Suprapubic skin (tissue), 4 donors: ENCODE data around the gene NENF. TPM values are rescaled to one million over a fixed set of nuclear protein-coding genes. Genes with fewer than 3 reads are reported as not detected.

Experiments
- DNase-seq, 2 donors: peaks; one replicate each; pipeline ENCODE4 v3.0.0-alpha.2; 2019; ENCODE audit warnings: low spot score in 2 of 2
- H3K27ac ChIP-seq: fragments of 200-600 bp; sonication (generic); one replicate; pipeline ENCODE4 v1.5.1; 2019
- H3K27me3 ChIP-seq: fragments of 200-600 bp; sonication (generic); one replicate; pipeline ENCODE4 v1.5.1; 2019
- H3K36me3 ChIP-seq: fragments of 200-600 bp; sonication (generic); one replicate; pipeline ENCODE4 v1.5.1; 2019
- H3K4me1 ChIP-seq: fragments of 200-600 bp; sonication (generic); one replicate; pipeline ENCODE4 v1.5.1; 2019
- H3K4me3 ChIP-seq: fragments of 200-600 bp; sonication (generic); one replicate; pipeline ENCODE4 v1.5.1; 2019; ENCODE audit warnings: mild to moderate bottlenecking
- H3K9me3 ChIP-seq: fragments of 200-600 bp; sonication (generic); one replicate; pipeline ENCODE4 v1.5.1; 2019
- EP300 ChIP-seq: sonication (generic); formaldehyde crosslinking; IDR thresholded peaks from one replicate; pipeline ENCODE4 v1.6.1; 2017; ENCODE audit warnings: antibody characterized with exemption
- POLR2A ChIP-seq, 2 donors: fragments of 450-650 bp; IDR thresholded peaks; one replicate each; pipeline ENCODE4 v1.6.1; 2017; ENCODE audit warnings: antibody characterized with exemption in 2 of 2, mild to moderate bottlenecking in 2 of 2, moderate library complexity in 2 of 2
- POLR2AphosphoS5 ChIP-seq, 3 donors: sonication (generic); formaldehyde crosslinking; IDR thresholded peaks; one replicate each; pipeline ENCODE4 v1.6.1; 2017; ENCODE audit warnings: antibody characterized with exemption in 3 of 3
- whole genome bisulfite sequencing: methylation state at CpG from one replicate; pipeline ENCODE4 v1.1.5; 2018; 5-methylcytosine and 5-hydroxymethylcytosine counted together
- total RNA-seq, 4 donors: library from RNA; depleted of rRNA; stranded (reverse); fragments of >200 nt; gene quantifications; one replicate each; pipeline ENCODE4 v1.1.0, GENCODE V29; 2016
- TF ChIP-seq, protein P1 (sequence below), 2 donors: fragments of 200-600 bp in 1 of 2; fragments of 450-650 bp in 1 of 2; sonication (generic) in 1 of 2; IDR thresholded peaks; one replicate each; pipeline ENCODE4 v1.5.1; 2016 to 2019; ENCODE audit warnings: antibody characterized with exemption in 2 of 2, mild to moderate bottlenecking in 1 of 2, moderate library complexity in 1 of 2

The NENF gene
- total RNA-seq, 4 donors from 2014 or later, result 60.6 to 104 (median 87.4) TPM

DNA sequence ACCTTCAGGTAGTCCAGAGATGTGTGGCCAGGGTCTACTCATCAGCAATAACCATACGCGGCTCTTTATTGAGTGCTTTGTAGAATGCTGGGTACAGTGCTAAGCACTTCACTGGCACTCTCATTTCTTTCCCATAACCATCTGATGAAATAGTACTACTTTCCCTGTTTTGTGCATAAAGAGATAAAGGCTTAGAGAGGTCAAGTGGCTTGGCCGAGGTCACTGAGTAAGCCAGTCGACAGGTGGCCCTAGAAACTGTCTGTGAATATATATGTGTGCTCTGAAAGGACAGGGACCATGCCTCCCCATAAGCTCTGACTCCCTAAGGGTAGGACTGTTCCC is 52.8 kb downstream of the NENF start:
- DNase-seq, result no peak
- Histone ChIP-seq H3K9me3 (no peaks in the 10 kb centered on the region), H3K36me3 (no peaks in the 10 kb centered on the region), H3K4me3 (no peak overlapping the region), H3K4me1 (peaks cover 15% of the 10 kb centered on the region), H3K27ac (no peak overlapping the region), H3K27me3 (no peaks in the 10 kb centered on the region)
- no peak for TF ChIP-seq POLR2AphosphoS5 (IDR thresholded peaks at IDR 0.05)
- no peak for TF ChIP-seq EP300
- TF ChIP-seq, protein P1, sequence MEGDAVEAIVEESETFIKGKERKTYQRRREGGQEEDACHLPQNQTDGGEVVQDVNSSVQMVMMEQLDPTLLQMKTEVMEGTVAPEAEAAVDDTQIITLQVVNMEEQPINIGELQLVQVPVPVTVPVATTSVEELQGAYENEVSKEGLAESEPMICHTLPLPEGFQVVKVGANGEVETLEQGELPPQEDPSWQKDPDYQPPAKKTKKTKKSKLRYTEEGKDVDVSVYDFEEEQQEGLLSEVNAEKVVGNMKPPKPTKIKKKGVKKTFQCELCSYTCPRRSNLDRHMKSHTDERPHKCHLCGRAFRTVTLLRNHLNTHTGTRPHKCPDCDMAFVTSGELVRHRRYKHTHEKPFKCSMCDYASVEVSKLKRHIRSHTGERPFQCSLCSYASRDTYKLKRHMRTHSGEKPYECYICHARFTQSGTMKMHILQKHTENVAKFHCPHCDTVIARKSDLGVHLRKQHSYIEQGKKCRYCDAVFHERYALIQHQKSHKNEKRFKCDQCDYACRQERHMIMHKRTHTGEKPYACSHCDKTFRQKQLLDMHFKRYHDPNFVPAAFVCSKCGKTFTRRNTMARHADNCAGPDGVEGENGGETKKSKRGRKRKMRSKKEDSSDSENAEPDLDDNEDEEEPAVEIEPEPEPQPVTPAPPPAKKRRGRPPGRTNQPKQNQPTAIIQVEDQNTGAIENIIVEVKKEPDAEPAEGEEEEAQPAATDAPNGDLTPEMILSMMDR (IDR thresholded peaks at IDR 0.05), result no peak
- no peak for TF ChIP-seq POLR2A (IDR thresholded peaks at IDR 0.05)
- 85% methylated on average over 4 of the region's 4 CpGs for WGBS

DNA sequence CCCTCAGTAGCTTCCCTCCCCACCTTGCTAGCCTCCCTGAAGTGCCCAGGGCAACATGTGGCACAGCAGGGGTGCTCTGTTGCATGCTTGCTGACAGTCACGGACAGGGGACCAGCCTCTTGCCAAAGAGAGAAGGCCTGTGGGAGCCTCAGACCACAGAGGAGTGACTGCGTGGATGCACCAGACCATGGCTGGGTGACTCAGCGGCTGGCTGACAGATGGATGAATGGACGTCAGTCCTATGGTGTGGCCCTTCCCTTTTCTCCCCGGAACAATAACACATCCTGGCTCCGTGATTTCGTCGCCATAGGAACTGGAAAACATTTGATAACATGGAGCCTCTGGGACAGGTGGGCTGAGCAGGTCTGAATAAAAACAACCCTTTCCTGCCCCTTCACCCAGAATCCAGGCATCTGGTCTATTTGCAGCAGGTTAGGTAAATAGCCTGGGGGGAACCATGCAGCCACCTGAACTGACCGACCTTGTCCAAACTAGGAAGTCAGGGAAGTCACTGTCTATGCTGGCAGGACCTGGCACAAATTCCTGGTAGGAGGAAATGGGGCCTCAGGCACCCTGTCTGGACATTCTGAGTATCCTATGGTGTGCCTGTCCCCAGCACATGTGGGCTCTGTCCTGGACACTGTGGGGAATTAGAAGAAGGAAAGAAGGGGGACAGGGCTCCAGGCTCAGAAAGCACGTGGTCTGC is 53.3 kb downstream of the NENF start:
- Histone ChIP-seq H3K4me1 (peaks cover 15% of the 10 kb centered on the region), H3K4me3 (no peak overlapping the region), H3K27me3 (no peaks in the 10 kb centered on the region), H3K27ac (no peak overlapping the region), H3K36me3 (no peaks in the 10 kb centered on the region), H3K9me3 (no peaks in the 10 kb centered on the region)
- 47% methylated on average over 6 of the region's 10 CpGs for WGBS
- TF ChIP-seq POLR2A (IDR thresholded peaks at IDR 0.05) (no peak), POLR2AphosphoS5 (IDR thresholded peaks at IDR 0.05) (no peak), EP300 (no peak)
- TF ChIP-seq, protein P1 (IDR thresholded peaks at IDR 0.05), result no peak
- peak in 1 of 2 donors; percentile 85 for DNase-seq

GRCh38 chr1:212486619-212486975 is 53.9 kb downstream of the NENF start:
- Histone ChIP-seq H3K36me3 (no peaks in the 10 kb centered on the region), H3K4me1 (peaks cover 15% of the 10 kb centered on the region), H3K9me3 (no peaks in the 10 kb centered on the region), H3K27me3 (no peaks in the 10 kb centered on the region), H3K4me3 (no peak overlapping the region), H3K27ac (no peak overlapping the region)
- 96% methylated on average over 4 of the region's 4 CpGs for WGBS
- DNase-seq, result peak in 1 of 2 donors; percentile 33
- no peak for TF ChIP-seq EP300

DNA sequence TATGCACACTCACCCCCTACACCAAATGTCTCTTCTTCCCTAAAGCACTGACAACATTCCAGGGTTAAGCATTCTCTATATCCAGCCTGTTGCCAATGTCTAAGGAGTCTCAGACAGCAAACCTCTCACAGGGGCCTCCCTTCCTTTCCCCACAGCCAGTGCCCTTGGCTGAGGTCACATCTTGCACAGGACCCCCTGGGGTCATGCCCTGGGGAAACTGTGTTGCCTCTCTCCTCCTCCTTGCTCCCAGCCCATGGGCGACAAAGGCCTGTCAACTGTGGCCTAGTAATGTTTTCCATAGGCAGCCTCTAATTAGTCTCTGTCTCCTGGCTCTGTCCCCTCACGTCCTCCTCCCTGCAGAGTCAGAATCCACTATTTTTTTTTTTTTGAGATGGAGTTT is 54.6 kb downstream of the NENF start:
- H3K4me1 ChIP-seq, result peaks cover 14% of the 10 kb centered on the region
- TF ChIP-seq EP300 (no peak), POLR2A (IDR thresholded peaks at IDR 0.05) (no peak), POLR2AphosphoS5 (IDR thresholded peaks at IDR 0.05) (no peak)
- TF ChIP-seq, protein P1 (IDR thresholded peaks at IDR 0.05), result no peak
- no peak for DNase-seq
- no peaks in the 10 kb centered on the region for H3K9me3 ChIP-seq
- 91% methylated on average over 2 of the region's 2 CpGs for WGBS
- H3K36me3 ChIP-seq, result no peaks in the 10 kb centered on the region
- H3K4me3 ChIP-seq, result no peak overlapping the region
- H3K27me3 ChIP-seq, result no peaks in the 10 kb centered on the region
- H3K27ac ChIP-seq, result no peak overlapping the region

DNA sequence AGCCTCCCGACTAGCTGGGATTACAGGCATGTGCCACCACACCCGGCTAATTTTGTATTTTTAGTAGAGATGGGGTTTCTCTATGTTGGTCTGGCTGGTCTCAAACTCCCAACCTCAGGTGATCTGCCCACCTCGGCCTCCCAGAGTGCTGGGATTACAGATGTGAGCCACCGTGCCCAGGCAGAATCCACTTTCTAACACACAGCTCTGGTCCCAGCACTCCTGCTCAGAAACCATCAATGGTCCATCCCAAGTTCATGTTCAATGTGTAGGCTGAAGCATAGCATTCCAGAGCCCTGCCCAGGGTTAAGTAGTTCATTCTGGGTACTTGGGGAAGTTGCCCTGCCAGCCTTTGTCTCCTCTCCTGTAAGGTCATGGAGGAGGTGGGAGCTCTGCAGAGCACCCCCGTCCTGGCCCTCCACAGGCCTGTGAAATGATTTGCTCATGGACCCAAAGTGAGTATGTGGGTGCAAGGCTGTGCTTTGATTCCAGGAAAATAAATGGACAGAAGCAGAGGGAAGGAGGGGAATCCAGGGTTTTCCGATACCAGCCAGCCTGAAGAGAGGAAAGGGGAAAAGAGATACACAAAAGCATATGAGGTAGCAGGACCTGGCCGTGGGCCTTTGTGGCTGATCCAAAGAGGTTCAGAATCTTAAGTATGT is 55.2 kb downstream of the NENF start:
- WGBS, result 92% methylated on average over 7 of the region's 7 CpGs
- H3K27ac ChIP-seq, result peak overlapping the region; percentile 8

More for the DNA sequence above, 55.2 kb downstream of the NENF start:
- no peak for TF ChIP-seq POLR2A (IDR thresholded peaks at IDR 0.05)
- TF ChIP-seq, protein P1 (IDR thresholded peaks at IDR 0.05), result no peak
- TF ChIP-seq EP300, result no peak
- peaks cover 12% of the 10 kb centered on the region for H3K4me1 ChIP-seq
- H3K9me3 ChIP-seq, result no peaks in the 10 kb centered on the region
- H3K27me3 ChIP-seq, result no peaks in the 10 kb centered on the region
- no peaks in the 10 kb centered on the region for H3K36me3 ChIP-seq
- H3K4me3 ChIP-seq, result no peak overlapping the region
- DNase-seq, result no peak
